B cell (primary cell): ENCODE data around the gene RNF187. TPM values are rescaled to one million over a fixed set of nuclear protein-coding genes. Genes with fewer than 3 reads are reported as not detected.
A peak's percentile ranks its signal among the peaks of the same experiment; 100 is the strongest.

Experiments
- ATAC-seq: fragments of 200-7000 bp; cut with Tn5 transposase; one replicate; pipeline ENCODE4 v1.10.0; 2021; ENCODE audit warnings: low read depth, mild to moderate bottlenecking, moderate number of reproducible peaks, moderate library complexity
- CTCF ChIA-PET: fragments of 350-600 bp; sonication (Branson Sonifier 250); formaldehyde crosslinking; loops from one replicate; lab custom pipeline; 2021; ENCODE audit warnings: antibody characterized with exemption, inconsistent platforms; lab: Charles Lee
- POLR2A ChIA-PET: fragments of 350-600 bp; sonication (Branson Sonifier 250); formaldehyde crosslinking; loops from one replicate; lab custom pipeline; 2021; ENCODE audit warnings: antibody characterized with exemption; lab: Charles Lee
- DNase-seq: peaks from one replicate; pipeline ENCODE4 v3.0.0; 2013
- H2AFZ ChIP-seq: 2 replicates; pipeline ENCODE4 v1.6.1; 2012; ENCODE audit warnings: mild to moderate bottlenecking, low read depth, low read length; ENCODE audit not compliant: insufficient read depth, poor library complexity, severe bottlenecking
- H3K27ac ChIP-seq, 2 donors: 1 replicate in 1 of 2; 2 replicates in 1 of 2; pipeline ENCODE4 v1.5.1; 2012 to 2013; ENCODE audit warnings: low read length in 2 of 2, mild to moderate bottlenecking in 2 of 2, moderate library complexity in 1 of 2
- H3K27me3 ChIP-seq, 4 experiments: fragments of 200-600 bp in 1 of 4; sonication (generic) in 1 of 4; replicated peaks in 1 of 4; 1 replicate in 2 of 4; 2 replicates in 2 of 4; pipeline versions ENCODE4 v1.6.1 to v1.7.0; 2013 to 2016; ENCODE audit warnings: low read length in 3 of 4, mild to moderate bottlenecking in 2 of 4, mixed read lengths in 1 of 4, moderate library complexity in 1 of 4; ENCODE audit not compliant: insufficient read depth in 4 of 4, control insufficient read depth in 3 of 4; ENCODE audit errors: control extremely low read depth in 1 of 4
- H3K36me3 ChIP-seq, 2 experiments: replicated peaks in 1 of 2; 1 replicate in 1 of 2; 2 replicates in 1 of 2; pipeline versions ENCODE4 v1.6.1 to v1.7.1; 2013; ENCODE audit warnings: low read length in 1 of 2; ENCODE audit not compliant: insufficient read depth in 2 of 2, control insufficient read depth in 1 of 2; ENCODE audit errors: control extremely low read depth in 1 of 2, extremely low read depth in 1 of 2
- H3K4me1 ChIP-seq, 2 donors: fragments of 200-600 bp in 1 of 2; sonication (generic) in 1 of 2; 1 replicate in 1 of 2; 2 replicates in 1 of 2; pipeline versions ENCODE4 v1.5.1 to v1.6.1; 2013 to 2017; ENCODE audit warnings: low read length in 2 of 2; ENCODE audit not compliant: control insufficient read depth in 2 of 2, insufficient read depth in 2 of 2
- H3K4me2 ChIP-seq: replicated peaks from 2 replicates; pipeline ENCODE3; 2012; ENCODE audit warnings: mild to moderate bottlenecking, low read depth, low read length; ENCODE audit not compliant: poor library complexity, severe bottlenecking
- H3K4me3 ChIP-seq, 5 experiments: fragments of 200-600 bp in 1 of 5; sonication (generic) in 1 of 5; 1 replicate in 3 of 5; 2 replicates in 2 of 5; pipeline versions ENCODE4 v1.5.1 to v1.7.0; 2011 to 2016; ENCODE audit warnings: low read length in 4 of 5, mild to moderate bottlenecking in 4 of 5, low read depth in 2 of 5, control low read depth in 1 of 5, moderate library complexity in 1 of 5; ENCODE audit not compliant: insufficient read depth in 1 of 5; ENCODE audit errors: control extremely low read depth in 1 of 5, extremely low read depth in 1 of 5
- H3K79me2 ChIP-seq: fragments of 200-600 bp; sonication (generic); one replicate; pipeline ENCODE4 v1.6.0; 2016; ENCODE audit warnings: low read length; ENCODE audit not compliant: control insufficient read depth, insufficient read depth
- H3K9ac ChIP-seq: fragments of 200-600 bp; sonication (generic); 2 replicates; pipeline ENCODE4 v1.6.1; 2017; ENCODE audit warnings: mild to moderate bottlenecking, low read length, moderate library complexity
- H3K9me3 ChIP-seq, 3 donors: one replicate each; pipeline versions ENCODE4 v1.6.1 to v1.7.1; 2013; ENCODE audit warnings: low read length in 2 of 3; ENCODE audit not compliant: control insufficient read depth in 2 of 3, insufficient read depth in 1 of 3; ENCODE audit errors: control extremely low read depth in 1 of 3
- H4K20me1 ChIP-seq: 2 replicates; pipeline ENCODE4 v1.6.0; 2012; ENCODE audit warnings: mild to moderate bottlenecking, low read length; ENCODE audit not compliant: insufficient read depth, control insufficient read depth, poor library complexity, severe bottlenecking
- H3K27ac Mint-ChIP-seq: one replicate; pipeline ENCODE4 v1.8.0; 2021; ENCODE audit warnings: mixed read lengths
- H3K27me3 Mint-ChIP-seq: one replicate; pipeline ENCODE4 v1.8.0; 2021; ENCODE audit warnings: mixed read lengths
- H3K4me1 Mint-ChIP-seq: one replicate; pipeline ENCODE4 v1.8.0; 2021; ENCODE audit warnings: mixed read lengths
- H3K4me3 Mint-ChIP-seq: one replicate; pipeline ENCODE4 v1.8.0; 2021; ENCODE audit warnings: mixed read lengths
- H3K9me3 Mint-ChIP-seq: one replicate; pipeline ENCODE4 v1.8.0; 2022; ENCODE audit warnings: mixed read lengths; ENCODE audit not compliant: insufficient read depth
- CTCF ChIP-seq: fragments of 200-600 bp; IDR thresholded peaks from one replicate; pipeline ENCODE4 v1.8.0; 2022; ENCODE audit warnings: antibody characterized with exemption, mild to moderate bottlenecking
- EZH2 ChIP-seq: IDR thresholded peaks from 2 replicates; pipeline ENCODE4 v1.6.1; 2012; ENCODE audit warnings: borderline replicate concordance, low read depth, mild to moderate bottlenecking, moderate library complexity, low read length; ENCODE audit not compliant: insufficient read depth, poor library complexity, severe bottlenecking
- WGBS: methylation state at CpG from one replicate; pipeline ENCODE4 v1.1.5; 2013; ENCODE audit warnings: missing lambda C conversion rate; ENCODE audit not compliant: insufficient coverage; 5-methylcytosine and 5-hydroxymethylcytosine counted together
- intact Hi-C: fragments of 100-400 bp; cut with micrococcal nuclease; formaldehyde crosslinking; loops from one replicate; pipeline ENCODE4 v1.10.0; 2022
- polyA plus RNA-seq: library from polyadenylated mRNA; depleted of rRNA; stranded (reverse); fragments of >200 nt; gene quantifications from 2 replicates; pipeline ENCODE4 v1.2.3, GENCODE V29; 2012
- total RNA-seq, 2 donors: library from RNA; stranded (reverse); fragments of 120-200 nt in 1 of 2; gene quantifications; 1 replicate in 1 of 2; 2 replicates in 1 of 2; pipeline versions ENCODE4 v1.2.3 to v1.2.4, GENCODE V29; 2013 to 2022

RNF187 gene
- total and polyA plus RNA-seq, 2 donors (not counting 1 experiment from before 2014, with no cell fraction given): 25.5 to 67.3 TPM

- Mint-ChIP-seq H3K4me1 (peaks cover 27% of the 10 kb centered on the region), H3K27me3 (peaks cover 33% of the 10 kb centered on the region)
- H3K9ac ChIP-seq: peak overlapping the region; percentile 62
Measured at GRCh38 chr1:228456252-228457016, 30.7 kb upstream of the RNF187 start.

More at GRCh38 chr1:228456252-228457016, 30.7 kb upstream of the RNF187 start:
- Mint-ChIP-seq H3K27ac (no peak overlapping the region), H3K9me3 (no peaks in the 10 kb centered on the region), H3K4me3 (peak overlapping the region; percentile 92)
- TF ChIP-seq CTCF (no peak), EZH2 (no peak)
- Histone ChIP-seq H3K79me2 (no peaks in the 10 kb centered on the region), H3K27me3 (peaks cover 0 to 36% (median 16%) of the 10 kb centered on the region in 4 experiments), H3K4me1 (peaks cover 24 to 30% of the 10 kb centered on the region in 2 donors), H3K4me3 (peak overlapping the region in 1 of 5 experiments; percentile 58), H3K36me3 (no peaks in the 10 kb centered on the region), H2AFZ (no peak overlapping the region), H4K20me1 (no peaks in the 10 kb centered on the region), H3K27ac (no peak overlapping the region), H3K4me2 (peak overlapping the region; percentile 71), H3K9me3 (peaks cover 0 to 7% (median 0%) of the 10 kb centered on the region in 3 donors)
- intact Hi-C loops: loop anchor here (1.0 kb wide), 2 partner anchors 44 to 50 kb away; partner anchors contain the start of gene TRIM11
- ATAC-seq (no peak), DNase-seq (no peak)
- CTCF ChIA-PET: interaction anchor here (1.9 kb wide), 1 partner anchor 30 kb away, joined by 8 read pairs; no protein-coding TSS in a partner anchor
- POLR2A ChIA-PET: no interaction called here
- WGBS: no CpG with 5 or more reads among the region's 6 CpGs
